ENCODE results near the gene BCL2L2. TPM values are rescaled to one million over a fixed set of nuclear protein-coding genes. Genes with fewer than 3 reads are reported as not detected.

Gene BCL2L2
- polyA plus RNA-seq, 1 donor (not counting 4 experiments of a cell fraction or from before 2014, with no cell fraction given): 33.9 TPM

- H2AFZ ChIP-seq (ENCODE audit: control insufficient read depth, low read length): no peak overlapping the region
- H3K79me2 ChIP-seq (ENCODE audit: control insufficient read depth, insufficient read depth, low read length): peaks cover 22% of the 10 kb centered on the region
- H3K9me1 ChIP-seq (ENCODE audit: control insufficient read depth, extremely low read depth, insufficient read depth, low read length): no peaks in the 10 kb centered on the region
- DNase-seq (ENCODE audit: low read depth, low spot score) (no peak), FAIRE-seq (no peak)
- no peak overlapping the region for H3K4me3 ChIP-seq (ENCODE audit: control insufficient read depth in 2 of 3, extremely low read depth in 1 of 3, insufficient read depth in 2 of 3, low read depth in 1 of 3, low read length in 3 of 3)
- H3K9me3 ChIP-seq (ENCODE audit: control insufficient read depth, low read depth, low read length): no peaks in the 10 kb centered on the region
- dilution Hi-C loops (cut with MboI; ENCODE audit: extremely low pct_ligation_motif_present, low sequenced_read_pairs): no loop called here
- H4K20me1 ChIP-seq (ENCODE audit: control insufficient read depth, extremely low read depth, insufficient read depth, low read length): no peaks in the 10 kb centered on the region
- no peak overlapping the region for H3K4me2 ChIP-seq (ENCODE audit: control insufficient read depth, extremely low read depth, insufficient read depth, low read depth, low read length)
- no peak overlapping the region for H3K27ac ChIP-seq (ENCODE audit: control insufficient read depth, insufficient read depth, low read length)
- no peak overlapping the region for H3K9ac ChIP-seq (ENCODE audit: control insufficient read depth, extremely low read depth, insufficient read depth, low read length)
- no peak for TF ChIP-seq EZH2 (IDR thresholded peaks at IDR 0.05; ENCODE audit: low read length)
- TF ChIP-seq CTCF (optimal IDR thresholded peaks at IDR 0.05 in 1 of 3, IDR thresholded peaks at IDR 0.05 in 1 of 3, conservative IDR thresholded peaks at IDR 0.05 in 1 of 3; ENCODE audit: extremely low read depth in 1 of 3, insufficient read depth in 2 of 3, low read length in 3 of 3): no peak
- peaks cover 15% of the 10 kb centered on the region in 2 experiments for H3K36me3 ChIP-seq (ENCODE audit: control insufficient read depth in 2 of 2, extremely low read depth in 1 of 2, insufficient read depth in 2 of 2, low read length in 2 of 2)
- no peaks in the 10 kb centered on the region for H3K27me3 ChIP-seq (ENCODE audit: control insufficient read depth, extremely low read depth, insufficient read depth, low read length)
- peaks cover 12% of the 10 kb centered on the region for H3K4me1 ChIP-seq (ENCODE audit: control insufficient read depth, extremely low read depth, insufficient read depth, low read length)
These were observed 20.1 kb downstream of the BCL2L2 start for GRCh38 chr14:23326491-23327332.

GRCh38 chr14:23327947-23328744 is 21.5 kb downstream of the BCL2L2 start:
- H4K20me1 ChIP-seq (ENCODE audit: control insufficient read depth, extremely low read depth, insufficient read depth, low read length): no peaks in the 10 kb centered on the region
- TF ChIP-seq CTCF (optimal IDR thresholded peaks at IDR 0.05 in 1 of 3, IDR thresholded peaks at IDR 0.05 in 1 of 3, conservative IDR thresholded peaks at IDR 0.05 in 1 of 3; ENCODE audit: extremely low read depth in 1 of 3, insufficient read depth in 2 of 3, low read length in 3 of 3) (peak; percentile 71 to 77 (median 77)), EZH2 (IDR thresholded peaks at IDR 0.05; ENCODE audit: low read length) (no peak)
- no peak overlapping the region for H3K4me3 ChIP-seq (ENCODE audit: control insufficient read depth in 2 of 3, extremely low read depth in 1 of 3, insufficient read depth in 2 of 3, low read depth in 1 of 3, low read length in 3 of 3)
- no peak overlapping the region for H2AFZ ChIP-seq (ENCODE audit: control insufficient read depth, low read length)
- no peak for DNase-seq (ENCODE audit: low read depth, low spot score)
- peaks cover 8% of the 10 kb centered on the region for H3K79me2 ChIP-seq (ENCODE audit: control insufficient read depth, insufficient read depth, low read length)
- H3K9me3 ChIP-seq (ENCODE audit: control insufficient read depth, low read depth, low read length): no peaks in the 10 kb centered on the region
- FAIRE-seq: peak; percentile 51
- H3K36me3 ChIP-seq (ENCODE audit: control insufficient read depth in 2 of 2, extremely low read depth in 1 of 2, insufficient read depth in 2 of 2, low read length in 2 of 2): peaks cover 13 to 14% of the 10 kb centered on the region in 2 experiments
- peaks cover 5% of the 10 kb centered on the region for H3K4me1 ChIP-seq (ENCODE audit: control insufficient read depth, extremely low read depth, insufficient read depth, low read length)
- no peak overlapping the region for H3K27ac ChIP-seq (ENCODE audit: control insufficient read depth, insufficient read depth, low read length)
- dilution Hi-C loops (cut with MboI; ENCODE audit: extremely low pct_ligation_motif_present, low sequenced_read_pairs): no loop called here
- H3K27me3 ChIP-seq (ENCODE audit: control insufficient read depth, extremely low read depth, insufficient read depth, low read length): no peaks in the 10 kb centered on the region
- H3K4me2 ChIP-seq (ENCODE audit: control insufficient read depth, extremely low read depth, insufficient read depth, low read depth, low read length): no peak overlapping the region
- H3K9ac ChIP-seq (ENCODE audit: control insufficient read depth, extremely low read depth, insufficient read depth, low read length): no peak overlapping the region
- H3K9me1 ChIP-seq (ENCODE audit: control insufficient read depth, extremely low read depth, insufficient read depth, low read length): no peaks in the 10 kb centered on the region

Measured in keratinocyte (primary cell).